H54 (cell line): ENCODE data around the gene APBA1.

Experiments used
- DNase-seq: peaks from one replicate; pipeline ENCODE4 v3.0.0; 2011; ENCODE audit warnings: low spot score, mixed read lengths; ENCODE audit not compliant: insufficient read length
- FAIRE-seq: peaks from 3 replicates; lab custom pipeline; 2011; peaks lifted over from hg19 to GRCh38; lab: Jason Lieb, UNC
- POLR2A ChIP-seq: IDR thresholded peaks from 2 replicates; pipeline ENCODE4 v1.6.1; 2011; ENCODE audit warnings: low read depth, mild to moderate bottlenecking, low read length

The APBA1 gene

GRCh38 chr9:69393425-69393824 lies 278.7 kb downstream of the APBA1 start:
- DNase-seq = no peak
- no peak for FAIRE-seq
- no peak for TF ChIP-seq POLR2A

GRCh38 chr9:69392826-69393225 lies 279.3 kb downstream of the APBA1 start:
- FAIRE-seq (no peak), DNase-seq (no peak)
- TF ChIP-seq POLR2A = no peak

- FAIRE-seq = no peak
- DNase-seq = no peak
Measured at GRCh38 chr9:69391946-69392345, 280.2 kb downstream of the APBA1 start.

GRCh38 chr9:69391487-69391886 lies 280.7 kb downstream of the APBA1 start:
- TF ChIP-seq POLR2A = no peak
- DNase-seq (no peak), FAIRE-seq (no peak)

More at GRCh38 chr9:69391946-69392345, 280.2 kb downstream of the APBA1 start:
- no peak for TF ChIP-seq POLR2A

GRCh38 chr9:69389437-69389995 lies 282.7 kb downstream of the APBA1 start:
- FAIRE-seq = no peak
- no peak for DNase-seq
- TF ChIP-seq POLR2A = no peak

GRCh38 chr9:69388596-69388995 lies 283.6 kb downstream of the APBA1 start:
- no peak for FAIRE-seq
- no peak for DNase-seq
- no peak for TF ChIP-seq POLR2A

GRCh38 chr9:69386651-69387050 lies 285.5 kb downstream of the APBA1 start:
- no peak for DNase-seq
- FAIRE-seq = no peak
- no peak for TF ChIP-seq POLR2A

GRCh38 chr9:69385581-69386033 lies 286.6 kb downstream of the APBA1 start:
- FAIRE-seq (no peak), DNase-seq (no peak)
- TF ChIP-seq POLR2A = no peak

- FAIRE-seq = no peak
- TF ChIP-seq POLR2A = no peak
- DNase-seq = no peak
Measured at GRCh38 chr9:69382135-69382534, 290.0 kb downstream of the APBA1 start.

GRCh38 chr9:69380811-69381210 lies 291.4 kb downstream of the APBA1 start:
- no peak for TF ChIP-seq POLR2A
- DNase-seq (peak; percentile 46), FAIRE-seq (peak; percentile 15)

- DNase-seq (no peak), FAIRE-seq (no peak)
- no peak for TF ChIP-seq POLR2A
Measured at GRCh38 chr9:69380301-69380700, 291.9 kb downstream of the APBA1 start.

GRCh38 chr9:69379270-69379982 lies 292.7 kb downstream of the APBA1 start:
- TF ChIP-seq POLR2A = no peak
- peak; percentile 89 for FAIRE-seq
- DNase-seq = peak; percentile 68

GRCh38 chr9:69377981-69378380 lies 294.2 kb downstream of the APBA1 start:
- FAIRE-seq (no peak), DNase-seq (no peak)
- no peak for TF ChIP-seq POLR2A
